MM.1S (cell line): Measurements from ENCODE around the gene REELD1.

Experiments
- DNase-seq: peaks from one replicate; pipeline ENCODE4 v3.0.0-alpha.2; 2015
- H2AFZ ChIP-seq: fragments of 300-600 bp; sonication (generic); 2 replicates; pipeline ENCODE4 v1.6.0; 2016; ENCODE audit warnings: antibody characterized with exemption, low read length
- H3F3A ChIP-seq: fragments of 300-600 bp; sonication (generic); 2 replicates; pipeline ENCODE4 v1.6.1; 2016; ENCODE audit warnings: mild to moderate bottlenecking, antibody characterized with exemption, low read length, moderate library complexity, mixed read lengths; ENCODE audit not compliant: insufficient read depth
- H3K27ac ChIP-seq: fragments of 300-600 bp; sonication (generic); 2 replicates; pipeline ENCODE4 v1.5.1; 2016; ENCODE audit warnings: mild to moderate bottlenecking, low read length
- H3K27me3 ChIP-seq: fragments of 300-600 bp; sonication (generic); replicated peaks from 2 replicates; pipeline ENCODE4 v1.6.0; 2016; ENCODE audit warnings: low read length; ENCODE audit not compliant: insufficient read depth
- H3K36me3 ChIP-seq: fragments of 300-600 bp; sonication (generic); replicated peaks from 2 replicates; pipeline ENCODE4 v1.6.1; 2016; ENCODE audit warnings: mild to moderate bottlenecking, low read length, mixed read lengths; ENCODE audit not compliant: insufficient read depth
- H3K4me1 ChIP-seq: fragments of 300-600 bp; sonication (generic); 2 replicates; pipeline ENCODE4 v1.6.1; 2016; ENCODE audit warnings: low read length, mixed read lengths
- H3K4me2 ChIP-seq: fragments of 300-600 bp; sonication (generic); 2 replicates; pipeline ENCODE4 v1.6.0; 2016; ENCODE audit warnings: low read depth, low read length
- H3K4me3 ChIP-seq: fragments of 300-600 bp; sonication (generic); 2 replicates; pipeline ENCODE4 v1.5.1; 2016; ENCODE audit warnings: low read length, mixed read lengths
- H3K79me2 ChIP-seq: fragments of 300-600 bp; sonication (generic); 2 replicates; pipeline ENCODE4 v1.6.1; 2016; ENCODE audit warnings: mixed run types, low read length, mixed read lengths
- H3K9ac ChIP-seq: fragments of 300-600 bp; sonication (generic); 2 replicates; pipeline ENCODE4 v1.6.1; 2016; ENCODE audit warnings: low read length, mixed read lengths
- H3K9me2 ChIP-seq: fragments of 300-600 bp; sonication (generic); replicated peaks from 2 replicates; pipeline ENCODE4 v1.6.1; 2016; ENCODE audit warnings: mild to moderate bottlenecking, low read length, mixed read lengths; ENCODE audit not compliant: insufficient read depth
- H3K9me3 ChIP-seq: fragments of 300-600 bp; sonication (generic); replicated peaks from 2 replicates; pipeline ENCODE4 v1.6.1; 2016; ENCODE audit warnings: mild to moderate bottlenecking, low read length, mixed read lengths; ENCODE audit not compliant: insufficient read depth
- H4K20me1 ChIP-seq: fragments of 300-600 bp; sonication (generic); 2 replicates; pipeline ENCODE4 v1.6.1; 2016; ENCODE audit warnings: mild to moderate bottlenecking, low read length, moderate library complexity, mixed read lengths; ENCODE audit not compliant: insufficient read depth
- CTCF ChIP-seq: fragments of 300-600 bp; sonication (generic); IDR thresholded peaks from 2 replicates; pipeline ENCODE4 v1.5.1; 2016; ENCODE audit warnings: antibody characterized with exemption, low read length, mixed read lengths
- EZH2 ChIP-seq: fragments of 300-600 bp; sonication (generic); optimal IDR thresholded peaks from 2 replicates; pipeline ENCODE3; 2017; ENCODE audit warnings: low read depth, mild to moderate bottlenecking, antibody characterized with exemption, low read length, mixed read lengths
- EZH2phosphoT487 ChIP-seq: fragments of 300-600 bp; sonication (generic); IDR thresholded peaks from 2 replicates; pipeline ENCODE4 v1.6.1; 2018; ENCODE audit warnings: antibody characterized with exemption, low read length

REELD1 gene

GRCh38 chr4:146229406-146229805 is 15.1 kb downstream of the REELD1 start:
- H3K4me2 ChIP-seq: no peak overlapping the region
- H3F3A ChIP-seq: no peaks in the 10 kb centered on the region
- TF ChIP-seq EZH2phosphoT487 (no peak), CTCF (no peak), EZH2 (no peak)
- no peaks in the 10 kb centered on the region for H3K27me3 ChIP-seq
- no peak overlapping the region for H2AFZ ChIP-seq
- no peaks in the 10 kb centered on the region for H3K79me2 ChIP-seq
- no peaks in the 10 kb centered on the region for H3K4me1 ChIP-seq
- H3K4me3 ChIP-seq: no peak overlapping the region
- no peaks in the 10 kb centered on the region for H4K20me1 ChIP-seq
- no peaks in the 10 kb centered on the region for H3K9me3 ChIP-seq
- H3K36me3 ChIP-seq: no peaks in the 10 kb centered on the region
- no peak for DNase-seq
- H3K9me2 ChIP-seq: no peaks in the 10 kb centered on the region
- no peak overlapping the region for H3K27ac ChIP-seq
- H3K9ac ChIP-seq: no peak overlapping the region

GRCh38 chr4:146232131-146232722 is 17.9 kb downstream of the REELD1 start:
- Histone ChIP-seq H3K4me2 (no peak overlapping the region), H3K9ac (no peak overlapping the region), H3K36me3 (no peaks in the 10 kb centered on the region), H3K27me3 (no peaks in the 10 kb centered on the region), H2AFZ (no peak overlapping the region), H3K4me3 (no peak overlapping the region), H3K79me2 (no peaks in the 10 kb centered on the region), H3F3A (no peaks in the 10 kb centered on the region), H4K20me1 (no peaks in the 10 kb centered on the region), H3K27ac (no peak overlapping the region), H3K9me3 (no peaks in the 10 kb centered on the region), H3K4me1 (no peaks in the 10 kb centered on the region), H3K9me2 (no peaks in the 10 kb centered on the region)
- no peak for DNase-seq
- no peak for TF ChIP-seq CTCF
- no peak for TF ChIP-seq EZH2
- no peak for TF ChIP-seq EZH2phosphoT487

DNA sequence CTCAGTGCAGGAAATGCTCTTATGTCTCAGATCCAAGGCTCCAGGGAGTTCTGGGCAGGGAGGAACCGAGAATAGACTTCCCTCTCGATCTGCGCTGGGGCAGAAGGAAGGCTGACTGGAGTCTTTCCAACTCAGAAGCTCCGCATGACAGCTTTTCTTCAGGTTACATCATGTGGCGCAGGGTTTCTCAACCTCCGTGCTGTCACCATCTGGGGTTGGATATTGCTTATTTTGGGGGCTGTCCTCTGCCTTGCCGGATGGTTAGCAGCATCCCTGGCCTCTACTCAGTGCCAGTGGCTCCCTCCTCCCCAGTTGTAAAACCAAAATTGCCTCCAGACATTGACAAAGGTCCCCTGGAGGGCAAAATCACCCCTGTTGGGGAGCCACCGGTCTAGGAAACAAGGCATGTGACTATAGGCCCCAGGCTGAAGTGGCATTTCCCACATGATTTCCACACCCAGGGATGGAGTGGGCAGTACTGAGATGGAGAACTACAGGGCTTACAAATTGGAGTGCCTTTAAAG is 21.4 kb downstream of the REELD1 start:
- H3K4me1 ChIP-seq: no peaks in the 10 kb centered on the region
- H3K4me3 ChIP-seq: no peak overlapping the region
- no peak overlapping the region for H3K9ac ChIP-seq
- no peak overlapping the region for H3K4me2 ChIP-seq
- H3K9me2 ChIP-seq: no peaks in the 10 kb centered on the region
- H3K36me3 ChIP-seq: no peaks in the 10 kb centered on the region
- H3K9me3 ChIP-seq: no peaks in the 10 kb centered on the region
- no peak for DNase-seq
- H2AFZ ChIP-seq: no peak overlapping the region
- no peaks in the 10 kb centered on the region for H3K27me3 ChIP-seq
- no peak overlapping the region for H3K27ac ChIP-seq
- H4K20me1 ChIP-seq: no peaks in the 10 kb centered on the region
- TF ChIP-seq EZH2phosphoT487 (no peak), CTCF (no peak), EZH2 (no peak)
- no peaks in the 10 kb centered on the region for H3F3A ChIP-seq
- H3K79me2 ChIP-seq: no peaks in the 10 kb centered on the region
